Uterus (tissue), 2 donors: ENCODE results near the gene ELMO1.

ENCODE experiments used
- POLR2A ChIP-seq, 2 donors: fragments of 450-650 bp; IDR thresholded peaks; one replicate each; pipeline ENCODE4 v1.6.1; 2016; ENCODE audit warnings: antibody characterized with exemption in 2 of 2, mild to moderate bottlenecking in 1 of 2, moderate library complexity in 1 of 2
- TF ChIP-seq, protein P1 (sequence below), 4 experiments: fragments of 200-600 bp in 2 of 4; fragments of 450-650 bp in 2 of 4; sonication (generic) in 2 of 4; IDR thresholded peaks; one replicate each; pipeline ENCODE4 v1.5.1; 2016 to 2019; ENCODE audit warnings: antibody characterized with exemption in 4 of 4, mild to moderate bottlenecking in 2 of 4, moderate library complexity in 1 of 4

DNA sequence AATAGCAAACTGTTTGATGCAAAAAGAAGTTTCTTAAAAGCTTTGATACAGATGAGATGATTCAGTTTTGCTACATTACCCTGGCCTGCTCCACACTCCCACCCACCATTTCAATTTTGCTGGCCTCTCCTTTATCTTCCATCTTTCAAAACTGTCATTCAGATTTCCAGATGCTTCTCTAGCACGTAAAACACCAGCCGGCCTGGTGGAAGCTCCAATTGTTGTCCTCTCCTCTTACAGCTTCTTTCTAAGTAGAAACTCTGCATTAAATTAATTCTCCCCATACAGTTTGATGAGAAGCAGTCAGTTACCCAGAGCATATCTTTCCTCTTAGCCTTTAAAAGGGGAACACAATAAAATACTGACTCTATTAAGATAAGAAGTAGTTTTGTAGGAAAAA, 34.3 kb upstream of the ELMO1 start:
- TF ChIP-seq, protein P1, sequence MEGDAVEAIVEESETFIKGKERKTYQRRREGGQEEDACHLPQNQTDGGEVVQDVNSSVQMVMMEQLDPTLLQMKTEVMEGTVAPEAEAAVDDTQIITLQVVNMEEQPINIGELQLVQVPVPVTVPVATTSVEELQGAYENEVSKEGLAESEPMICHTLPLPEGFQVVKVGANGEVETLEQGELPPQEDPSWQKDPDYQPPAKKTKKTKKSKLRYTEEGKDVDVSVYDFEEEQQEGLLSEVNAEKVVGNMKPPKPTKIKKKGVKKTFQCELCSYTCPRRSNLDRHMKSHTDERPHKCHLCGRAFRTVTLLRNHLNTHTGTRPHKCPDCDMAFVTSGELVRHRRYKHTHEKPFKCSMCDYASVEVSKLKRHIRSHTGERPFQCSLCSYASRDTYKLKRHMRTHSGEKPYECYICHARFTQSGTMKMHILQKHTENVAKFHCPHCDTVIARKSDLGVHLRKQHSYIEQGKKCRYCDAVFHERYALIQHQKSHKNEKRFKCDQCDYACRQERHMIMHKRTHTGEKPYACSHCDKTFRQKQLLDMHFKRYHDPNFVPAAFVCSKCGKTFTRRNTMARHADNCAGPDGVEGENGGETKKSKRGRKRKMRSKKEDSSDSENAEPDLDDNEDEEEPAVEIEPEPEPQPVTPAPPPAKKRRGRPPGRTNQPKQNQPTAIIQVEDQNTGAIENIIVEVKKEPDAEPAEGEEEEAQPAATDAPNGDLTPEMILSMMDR (IDR thresholded peaks at IDR 0.05), result no peak
- TF ChIP-seq POLR2A (IDR thresholded peaks at IDR 0.05), result no peak
